Upper lobe of left lung (tissue), 6 donors: ENCODE data around the gene METTL14. TPM values are rescaled to one million over a fixed set of nuclear protein-coding genes. Genes with fewer than 3 reads are reported as not detected.

Source experiments
- ATAC-seq, 2 donors: fragments of 200-7000 bp; cut with Tn5 transposase; one replicate each; pipeline ENCODE4 v1.9.1; 2022; ENCODE audit warnings: mild to moderate bottlenecking in 2 of 2, moderate library complexity in 2 of 2; ENCODE audit not compliant: low FRiP score in 2 of 2
- DNase-seq, 2 donors: peaks; one replicate each; pipeline ENCODE4 v3.0.0-alpha.2; 2019 to 2020
- H3K27ac ChIP-seq, 4 donors: fragments of 200-600 bp; sonication (generic); one replicate each; pipeline ENCODE4 v1.5.1; 2016 to 2019
- H3K27me3 ChIP-seq, 4 donors: fragments of 200-600 bp; sonication (generic); one replicate each; pipeline ENCODE4 v1.5.1; 2017 to 2019
- H3K36me3 ChIP-seq, 4 donors: fragments of 200-600 bp; sonication (generic); one replicate each; pipeline ENCODE4 v1.5.1; 2016 to 2019
- H3K4me1 ChIP-seq, 4 donors: fragments of 200-600 bp; sonication (generic); one replicate each; pipeline ENCODE4 v1.5.1; 2018 to 2019
- H3K4me3 ChIP-seq, 4 donors: fragments of 200-600 bp; sonication (generic); one replicate each; pipeline ENCODE4 v1.5.1; 2017 to 2019; ENCODE audit warnings: mild to moderate bottlenecking in 2 of 4, moderate library complexity in 1 of 4
- H3K9me3 ChIP-seq, 4 donors: fragments of 200-600 bp; sonication (generic); one replicate each; pipeline ENCODE4 v1.5.1; 2018 to 2019
- CTCF ChIP-seq, 6 experiments: fragments of 450-650 bp in 4 of 6; fragments of 200-600 bp in 2 of 6; sonication (generic) in 2 of 6; IDR thresholded peaks; one replicate each; pipeline ENCODE4 v1.5.1; 2016 to 2019; ENCODE audit warnings: antibody characterized with exemption in 6 of 6
- EP300 ChIP-seq, 4 donors: sonication (generic); formaldehyde crosslinking; IDR thresholded peaks; one replicate each; pipeline ENCODE4 v1.5.1; 2017; ENCODE audit warnings: antibody characterized with exemption in 4 of 4, control low read depth in 2 of 4
- POLR2A ChIP-seq, 4 donors: fragments of 450-650 bp; IDR thresholded peaks; one replicate each; pipeline ENCODE4 v1.5.1; 2016 to 2017; ENCODE audit warnings: antibody characterized with exemption in 4 of 4, mild to moderate bottlenecking in 2 of 4
- POLR2AphosphoS5 ChIP-seq, 2 donors: sonication (generic); formaldehyde crosslinking; IDR thresholded peaks; one replicate each; pipeline ENCODE4 v1.5.1; 2017; ENCODE audit warnings: antibody characterized with exemption in 2 of 2
- WGBS, 2 donors: methylation state at CpG; one replicate each; pipeline ENCODE4 v1.1.5; 2017 to 2018; 5-methylcytosine and 5-hydroxymethylcytosine counted together
- total RNA-seq, 6 donors: library from RNA; depleted of rRNA in 4 of 6; stranded (reverse); fragments of >200 nt in 4 of 6; gene quantifications; one replicate each; pipeline versions ENCODE4 v1.1.0 to v1.2.1, GENCODE V29; 2016 to 2021
- donor health status: DM: no; HTN: no; CAD: no; lungs with moderate emphysema.
- donor health status: DM: no; HTN: yes; CAD: no; lungs with severe emphysema.

Gene METTL14
- total RNA-seq, 6 donors from 2014 or later: 24.7 to 58.7 (median 38.3) TPM

- no peak for DNase-seq
- H3K27ac ChIP-seq: no peak overlapping the region
- H3K27me3 ChIP-seq: no peaks in the 10 kb centered on the region
- WGBS, 2 donors: 77 to 82% methylated on average over 2 of the region's 2 CpGs
- TF ChIP-seq POLR2AphosphoS5 (IDR thresholded peaks at IDR 0.05) (no peak), EP300 (IDR thresholded peaks at IDR 0.05) (no peak), CTCF (IDR thresholded peaks at IDR 0.05) (no peak), POLR2A (IDR thresholded peaks at IDR 0.05) (no peak)
- no peaks in the 10 kb centered on the region for H3K9me3 ChIP-seq
- H3K4me3 ChIP-seq: no peak overlapping the region
- peaks cover 0 to 45% (median 11%) of the 10 kb centered on the region in 4 donors for H3K36me3 ChIP-seq
- no peak for ATAC-seq
- H3K4me1 ChIP-seq: peaks cover 0 to 3% (median 0%) of the 10 kb centered on the region in 4 donors
These were observed 74.3 kb downstream of the METTL14 start for GRCh38 chr4:118759481-118759880.

- Histone ChIP-seq H3K4me1 (peaks cover 0 to 3% (median 1%) of the 10 kb centered on the region in 4 donors), H3K27me3 (no peaks in the 10 kb centered on the region), H3K36me3 (peaks cover 0 to 50% (median 12%) of the 10 kb centered on the region in 4 donors), H3K4me3 (no peak overlapping the region), H3K27ac (no peak overlapping the region), H3K9me3 (no peaks in the 10 kb centered on the region)
- no peak for TF ChIP-seq CTCF (IDR thresholded peaks at IDR 0.05)
- TF ChIP-seq POLR2AphosphoS5 (IDR thresholded peaks at IDR 0.05): no peak
- TF ChIP-seq EP300 (IDR thresholded peaks at IDR 0.05): no peak
- TF ChIP-seq POLR2A (IDR thresholded peaks at IDR 0.05): no peak
- DNase-seq (no peak), ATAC-seq (no peak)
- WGBS, 2 donors: 95% methylated on average over 3 of the region's 3 CpGs
These were observed 74.9 kb downstream of the METTL14 start for GRCh38 chr4:118760092-118760491.

GRCh38 chr4:118760493-118760892, 75.3 kb downstream of the METTL14 start:
- Histone ChIP-seq H3K36me3 (peaks cover 0 to 54% (median 12%) of the 10 kb centered on the region in 4 donors), H3K4me1 (peaks cover 0 to 6% (median 4%) of the 10 kb centered on the region in 4 donors), H3K9me3 (no peaks in the 10 kb centered on the region), H3K27ac (no peak overlapping the region), H3K27me3 (no peaks in the 10 kb centered on the region), H3K4me3 (no peak overlapping the region)
- DNase-seq (no peak), ATAC-seq (no peak)
- TF ChIP-seq POLR2A (IDR thresholded peaks at IDR 0.05) (no peak), CTCF (IDR thresholded peaks at IDR 0.05) (no peak)
- WGBS, 2 donors: 94 to 96% methylated on average over 5 of the region's 5 CpGs

DNA sequence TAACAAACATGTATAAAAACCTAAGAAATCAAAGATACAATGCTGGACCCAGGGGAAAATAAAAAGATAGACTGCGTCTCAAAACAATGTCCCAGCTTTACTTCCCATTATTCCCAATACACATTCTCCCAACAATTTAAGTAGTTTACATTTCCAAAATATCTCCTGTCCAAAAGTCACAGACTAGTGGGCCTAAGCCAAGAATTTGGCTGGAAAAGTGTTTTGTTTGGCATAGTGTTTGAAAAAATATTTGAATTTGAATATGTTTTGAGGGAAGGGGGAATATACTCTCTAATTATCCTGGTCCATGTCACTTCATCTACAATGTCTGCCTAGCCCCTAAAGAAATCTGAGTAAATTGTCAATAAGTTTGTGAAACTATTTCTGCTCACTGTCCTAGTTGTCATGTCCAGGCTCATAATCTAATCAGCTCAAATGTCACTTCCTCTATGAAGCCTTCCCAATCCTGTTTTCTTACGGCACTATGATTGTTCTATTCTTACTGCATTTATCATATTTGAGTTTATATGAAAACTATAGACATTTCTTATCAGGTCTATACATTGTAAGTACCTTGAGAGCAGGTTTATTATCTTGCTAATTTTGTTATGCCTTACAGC, 76.3 kb downstream of the METTL14 start:
- TF ChIP-seq EP300 (IDR thresholded peaks at IDR 0.05) (no peak), POLR2AphosphoS5 (IDR thresholded peaks at IDR 0.05) (no peak), CTCF (IDR thresholded peaks at IDR 0.05) (no peak), POLR2A (IDR thresholded peaks at IDR 0.05) (no peak)
- Histone ChIP-seq H3K27ac (no peak overlapping the region), H3K9me3 (no peaks in the 10 kb centered on the region), H3K4me1 (peaks cover 6 to 12% (median 8%) of the 10 kb centered on the region in 4 donors), H3K36me3 (peaks cover 4 to 56% (median 15%) of the 10 kb centered on the region in 4 donors), H3K27me3 (no peaks in the 10 kb centered on the region), H3K4me3 (no peak overlapping the region)
- no peak for DNase-seq
- no peak for ATAC-seq
- WGBS, 2 donors: 81 to 82% methylated on average over 2 of the region's 2 CpGs

GRCh38 chr4:118762155-118762554, 77.0 kb downstream of the METTL14 start:
- Histone ChIP-seq H3K9me3 (no peaks in the 10 kb centered on the region), H3K4me3 (no peak overlapping the region), H3K36me3 (peaks cover 6 to 56% (median 18%) of the 10 kb centered on the region in 4 donors), H3K27ac (no peak overlapping the region), H3K4me1 (peaks cover 6 to 12% (median 8%) of the 10 kb centered on the region in 4 donors), H3K27me3 (no peaks in the 10 kb centered on the region)
- no peak for TF ChIP-seq POLR2A (IDR thresholded peaks at IDR 0.05)
- no peak for TF ChIP-seq POLR2AphosphoS5 (IDR thresholded peaks at IDR 0.05)
- TF ChIP-seq EP300 (IDR thresholded peaks at IDR 0.05): no peak
- no peak for TF ChIP-seq CTCF (IDR thresholded peaks at IDR 0.05)
- 89 to 95% methylated on average over 5 of the region's 5 CpGs for WGBS, 2 donors
- DNase-seq (no peak), ATAC-seq (no peak)
